ENCODE results near the gene CSMD2. TPM values are rescaled to one million over a fixed set of nuclear protein-coding genes. Genes with fewer than 3 reads are reported as not detected.
A peak's percentile ranks its signal among the peaks of the same experiment; 100 is the strongest.

The CSMD2 gene
- total and polyA plus RNA-seq, 2 of the 4 experiments (the other 2 are of a cell fraction), result under 0.01 to 0.36 TPM

GRCh38 chr1:33667386-33668282 lies 497.4 kb downstream of the CSMD2 start:
- Histone ChIP-seq H3K56ac (ENCODE audit: extremely low read depth, insufficient read depth, low read length) (no peak overlapping the region), H3K9me1 (ENCODE audit: insufficient read depth, low read length) (no peaks in the 10 kb centered on the region), H3K14ac (replicated peaks; ENCODE audit: low read depth, low read length) (no peak overlapping the region), H3K27me3 (ENCODE audit: control insufficient read depth, insufficient read depth, low read length) (no peaks in the 10 kb centered on the region), H3K9ac (ENCODE audit: low read depth, low read length) (no peak overlapping the region), H3K27ac (ENCODE audit: insufficient read depth, low read length) (no peak overlapping the region), H2BK5ac (ENCODE audit: low read depth, low read length, poor library complexity, severe bottlenecking) (no peak overlapping the region), H3K23ac (ENCODE audit: low read depth, low read length) (no peak overlapping the region), H4K91ac (ENCODE audit: insufficient read depth, low read depth, low read length) (no peak overlapping the region), H2AK9ac (replicated peaks; ENCODE audit: low read depth, low read length, poor library complexity) (no peak overlapping the region), H3K79me1 (ENCODE audit: low read depth in 1 of 2, low read length in 2 of 2) (no peaks in the 10 kb centered on the region), H3K18ac (ENCODE audit: low read depth, low read length) (no peak overlapping the region), H3K4me1 (ENCODE audit: control insufficient read depth, insufficient read depth, low read length) (no peaks in the 10 kb centered on the region), H2AK5ac (ENCODE audit: low read depth, low read length) (no peak overlapping the region), H2BK120ac (ENCODE audit: low read depth, low read length) (no peak overlapping the region), H3K4me3 (ENCODE audit: insufficient read depth, low read depth, low read length) (no peak overlapping the region), H4K20me1 (ENCODE audit: insufficient read depth, low read length) (no peaks in the 10 kb centered on the region), H3K4me2 (ENCODE audit: low read depth, low read length) (no peak overlapping the region), H3K9me3 (ENCODE audit: control insufficient read depth, insufficient read depth, low read length) (peaks cover 4% of the 10 kb centered on the region; the same call in 1 of the 2 replicates), H4K5ac (ENCODE audit: low read depth, low read length) (no peak overlapping the region), H2BK15ac (ENCODE audit: low read depth, low read length) (no peak overlapping the region), H3K4ac (ENCODE audit: low read depth, low read length) (no peak overlapping the region), H2BK20ac (ENCODE audit: low read depth, low read length) (no peak overlapping the region), H2AFZ (replicated peaks; ENCODE audit: low read length, poor library complexity) (no peak overlapping the region), H3K36me3 (ENCODE audit: control insufficient read depth, insufficient read depth, low read length) (no peaks in the 10 kb centered on the region), H4K8ac (ENCODE audit: low read depth in 2 of 2, low read length in 2 of 2) (no peak overlapping the region)
- intact Hi-C loops (cut with micrococcal nuclease) (no loop called here), dilution Hi-C loops (cut with HindIII; ENCODE audit: low sequenced_read_pairs, unreplicated experiment) (no loop called here), in situ Hi-C loops (cut with MboI; ENCODE audit: low sequenced_read_pairs) (no loop called here)
- 78% methylated on average over 3 of the region's 14 CpGs; no CpG with 5 or more reads in 1 of the 2 experiments for WGBS, 2 experiments (ENCODE audit: extremely low coverage in 2 of 2, insufficient read length in 1 of 2)
- TF ChIP-seq USF2 (IDR thresholded peaks at IDR 0.05; ENCODE audit: low read depth, low read length), result no peak
- CTCF ChIA-PET, result no interaction called here
- BruUV-seq (replicated peaks), result no TSS peak
- peak; percentile 5 for DNase-seq
- POLR2A ChIA-PET (ENCODE audit: unreplicated experiment), result no interaction called here
- peak; percentile 11; the same call in 1 of the 2 replicates for ATAC-seq (ENCODE audit: low read depth)
